ENCODE measurements around the gene TBC1D10A. TPM values are rescaled to one million over a fixed set of nuclear protein-coding genes. Genes with fewer than 3 reads are reported as not detected.

TBC1D10A gene
- total RNA-seq, 1 donor from 2014 or later = 6.9 TPM

DNA sequence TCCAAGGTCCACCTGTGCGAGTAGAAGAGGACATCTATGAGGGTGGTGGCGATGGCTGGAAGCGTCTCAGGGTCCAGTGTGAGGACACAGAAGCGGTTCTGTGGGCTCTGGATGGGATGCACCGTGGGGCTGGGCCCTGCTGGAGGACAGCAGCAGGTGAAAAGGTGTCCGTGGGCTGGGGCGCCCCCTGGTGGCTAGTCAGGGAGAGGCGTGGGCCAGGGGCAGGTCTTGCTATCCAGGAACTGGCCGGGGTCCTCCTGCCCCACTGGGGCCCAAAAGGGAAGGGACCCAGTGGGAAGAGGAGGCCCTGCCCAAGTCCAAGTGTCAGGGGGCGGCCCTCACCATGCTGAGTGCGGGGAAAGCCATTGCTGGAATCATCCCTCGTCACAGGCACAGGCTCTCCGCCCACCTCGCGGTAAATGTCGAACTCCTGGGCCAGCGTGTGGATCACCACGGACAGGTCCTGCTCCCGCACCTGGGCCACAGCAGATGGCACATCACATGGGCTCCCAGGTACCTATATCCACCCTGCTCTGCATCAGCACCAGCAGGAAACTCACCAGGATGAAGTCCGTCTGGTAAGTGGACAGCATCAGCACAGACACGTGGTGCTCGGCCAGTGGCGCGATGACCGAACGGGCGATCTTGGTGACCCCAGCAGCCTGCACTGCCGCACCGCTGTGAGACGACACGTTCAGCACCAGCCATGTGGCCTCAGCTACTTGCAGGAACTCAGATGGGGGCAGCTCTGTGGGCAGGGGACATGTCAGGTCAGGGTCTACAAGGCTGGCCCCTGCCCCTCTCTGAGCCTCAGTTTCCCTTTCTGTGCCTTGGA lies 39.7 kb downstream of the TBC1D10A start:
- no peak for DNase-seq (ENCODE audit: low read depth, low spot score)

DNA sequence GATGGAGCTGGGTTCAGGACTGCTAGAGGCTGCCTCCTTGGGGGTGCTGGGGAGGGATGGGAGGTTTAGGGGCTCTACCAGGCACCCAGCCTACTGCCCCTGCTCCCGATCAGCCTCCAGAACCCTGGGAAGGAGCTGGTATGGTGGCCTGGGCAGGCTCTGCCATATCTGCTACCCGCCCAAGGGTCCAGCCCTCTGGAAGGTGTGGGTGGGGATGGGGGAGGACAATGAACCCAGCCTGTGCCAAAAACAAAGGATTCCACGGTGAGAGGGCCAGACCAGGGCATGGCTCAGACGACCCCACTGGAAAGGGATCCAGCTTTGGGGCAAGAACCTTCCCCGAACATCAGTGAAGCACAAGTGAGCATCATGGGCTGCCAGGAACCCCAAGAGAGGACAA lies 40.4 kb downstream of the TBC1D10A start:
- DNase-seq (ENCODE audit: low read depth, low spot score) = no peak

GRCh38 chr22:30285846-30286200 lies 40.9 kb downstream of the TBC1D10A start:
- DNase-seq (ENCODE audit: low read depth, low spot score) = no peak

DNA sequence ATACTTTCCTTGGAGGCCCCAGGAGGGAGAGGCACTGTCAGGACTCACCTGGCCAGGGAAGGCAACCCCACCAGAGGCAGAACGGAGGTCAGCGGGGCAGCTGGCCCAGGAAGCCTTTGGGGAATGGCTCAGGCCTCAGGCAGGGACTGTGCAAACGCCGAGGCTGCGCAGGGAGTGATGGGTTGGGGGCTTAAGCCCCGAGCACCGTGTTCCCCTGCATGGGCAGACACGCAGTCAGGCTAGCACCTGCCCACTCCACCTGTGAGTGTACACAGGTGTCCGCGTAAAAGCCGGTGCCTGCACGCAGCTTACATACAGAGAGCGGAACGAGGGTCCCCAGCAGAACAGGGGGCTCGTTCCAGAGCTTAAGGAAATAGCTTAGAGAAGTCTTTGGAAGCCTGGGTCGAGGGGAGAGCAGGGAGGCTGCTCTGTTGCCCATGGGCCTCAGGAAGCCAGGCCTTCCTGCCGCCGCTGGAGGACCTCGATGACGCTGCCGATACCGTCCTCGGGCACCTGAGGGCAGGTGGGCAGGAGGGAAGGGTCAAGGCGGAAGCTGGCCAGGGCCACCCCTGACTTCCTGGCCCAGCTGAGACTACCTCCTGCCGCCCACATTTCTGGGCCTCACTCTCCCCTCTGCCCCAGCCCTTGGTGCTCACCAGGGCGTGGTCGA lies 41.4 kb downstream of the TBC1D10A start:
- DNase-seq (ENCODE audit: low read depth, low spot score) = no peak

- DNase-seq (ENCODE audit: low read depth, low spot score) = no peak
Observed at GRCh38 chr22:30284666-30285065, 42.1 kb downstream of the TBC1D10A start.

GRCh38 chr22:30284172-30284571 lies 42.6 kb downstream of the TBC1D10A start:
- DNase-seq (ENCODE audit: low read depth, low spot score) = no peak

DNA sequence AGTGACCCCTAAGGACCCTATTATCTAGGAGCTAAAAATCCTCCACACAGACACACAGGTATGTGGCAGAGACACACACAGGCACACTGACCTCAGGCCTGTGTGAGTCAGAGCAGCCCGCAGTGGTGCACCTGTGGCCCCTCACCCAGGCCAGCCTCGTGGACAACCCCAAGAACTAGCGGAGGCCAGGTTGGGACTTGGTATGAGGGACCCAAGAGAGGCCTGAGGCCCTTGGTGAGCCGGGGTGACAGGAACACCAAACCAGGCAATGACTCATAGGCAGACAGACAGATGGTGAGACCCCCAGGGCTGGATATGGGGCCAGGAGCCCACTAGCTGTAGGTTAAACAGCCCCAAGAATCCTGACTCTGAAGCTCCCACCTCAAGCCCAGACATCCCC lies 43.4 kb downstream of the TBC1D10A start:
- no peak for DNase-seq (ENCODE audit: low read depth, low spot score)

DNA sequence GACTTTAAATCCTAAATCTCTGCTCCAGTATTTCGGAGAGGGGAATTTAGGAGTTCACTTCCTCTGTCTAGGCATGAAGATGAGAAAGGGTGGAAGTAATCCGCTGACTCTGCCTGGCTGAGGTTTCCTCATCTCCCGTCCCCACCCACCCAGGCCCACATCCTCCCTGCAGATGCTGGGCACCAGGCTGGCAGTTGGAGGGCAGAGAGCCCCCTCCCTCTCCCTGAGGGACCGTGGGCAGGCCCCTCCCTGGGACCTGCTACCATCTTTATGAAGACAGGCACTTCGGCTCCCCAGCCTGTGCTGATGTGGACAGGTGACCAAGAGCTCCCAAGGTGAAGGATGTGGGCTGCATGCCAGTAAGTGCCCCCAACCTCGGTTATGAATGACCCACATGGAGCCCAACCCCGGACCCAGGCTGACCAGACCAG lies 44.1 kb downstream of the TBC1D10A start:
- DNase-seq (ENCODE audit: low read depth, low spot score) = no peak

- DNase-seq (ENCODE audit: low read depth, low spot score) = no peak
Observed at GRCh38 chr22:30280505-30280904, 46.2 kb downstream of the TBC1D10A start.

DNA sequence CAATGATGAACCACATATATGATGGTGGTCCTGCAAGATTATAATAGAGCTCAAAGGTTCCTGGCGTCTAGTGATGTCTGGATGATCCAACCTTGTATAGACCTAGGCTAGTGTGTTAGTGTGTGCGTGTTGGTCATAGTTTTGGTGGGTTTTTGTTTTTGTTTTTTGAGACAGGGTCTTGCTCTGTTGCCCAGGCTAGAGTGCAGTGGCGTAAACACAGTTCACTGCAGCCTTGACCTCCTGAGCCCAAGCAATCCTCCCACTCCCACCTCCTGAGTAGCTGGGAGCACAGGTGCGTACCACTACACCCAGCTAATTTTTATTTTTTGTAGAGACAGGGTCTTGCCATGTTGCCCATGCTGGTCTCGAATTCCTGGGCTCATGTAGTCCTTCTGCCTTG lies 46.8 kb downstream of the TBC1D10A start:
- no peak for DNase-seq (ENCODE audit: low read depth, low spot score)

- no peak for DNase-seq (ENCODE audit: low read depth, low spot score)
Observed at GRCh38 chr22:30279046-30279788, 47.5 kb downstream of the TBC1D10A start.

DNA sequence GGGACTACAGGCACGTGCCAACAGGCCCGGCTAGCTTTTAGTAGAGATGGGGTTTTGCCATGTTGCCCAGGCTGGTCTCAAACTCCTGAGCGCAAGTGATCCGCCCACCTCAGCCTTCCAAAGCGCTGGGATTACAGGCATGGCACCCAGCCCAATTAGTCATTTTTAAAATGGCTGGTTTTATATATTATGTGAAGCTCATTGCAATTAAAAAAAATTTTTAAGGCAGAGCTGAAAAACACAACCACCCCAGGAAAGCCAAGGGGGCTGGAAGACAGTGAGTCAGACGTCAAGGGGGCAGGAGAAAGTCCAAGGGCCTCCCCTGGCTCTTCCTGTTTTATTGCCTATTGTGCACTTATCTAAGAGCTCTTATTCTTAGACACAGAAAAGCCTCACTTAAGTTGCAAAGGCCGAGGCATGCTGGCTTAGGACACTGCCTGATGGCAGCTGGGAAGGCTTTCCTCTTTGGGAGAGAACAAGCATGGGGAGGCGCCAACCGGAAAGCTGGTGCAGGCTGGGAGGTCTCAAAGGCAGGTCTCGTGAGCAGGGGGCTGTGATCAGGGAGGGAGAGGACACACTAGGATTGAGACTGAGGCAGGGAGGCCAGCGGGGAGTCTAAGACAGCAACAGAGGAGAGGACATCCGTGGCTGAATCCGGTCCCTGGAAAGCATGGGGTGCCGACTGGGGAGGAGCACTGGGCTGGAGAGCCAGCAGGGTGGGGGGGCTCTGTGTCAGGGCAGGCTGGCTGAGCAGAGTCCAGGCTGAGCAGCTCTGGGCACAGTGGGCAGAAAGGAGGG lies 49.0 kb downstream of the TBC1D10A start:
- DNase-seq (ENCODE audit: low read depth, low spot score) = peak; percentile 68

- DNase-seq (ENCODE audit: low read depth, low spot score) = no peak
Observed at GRCh38 chr22:30276039-30276438, 50.7 kb downstream of the TBC1D10A start.

- DNase-seq (ENCODE audit: low read depth, low spot score) = no peak
Observed at GRCh38 chr22:30275625-30276024, 51.1 kb downstream of the TBC1D10A start.

DNA sequence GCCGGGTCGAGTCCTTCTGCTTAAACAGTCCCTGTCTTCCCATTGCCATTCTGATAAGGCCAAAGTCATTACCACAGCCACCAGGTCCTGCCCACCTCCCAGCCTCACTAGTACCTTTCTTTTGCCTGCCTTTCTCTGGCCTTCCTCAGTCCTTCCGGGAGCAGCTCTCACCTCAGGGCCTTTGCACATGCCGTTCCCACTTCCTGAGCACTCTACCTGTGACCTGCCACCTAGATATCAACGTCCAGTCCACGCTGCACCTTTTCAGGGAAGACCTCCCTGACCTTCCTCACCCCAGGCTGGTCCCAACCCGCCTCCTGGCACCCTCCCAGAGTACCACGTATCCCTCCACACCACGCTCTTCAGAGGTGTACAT lies 52.3 kb downstream of the TBC1D10A start:
- DNase-seq (ENCODE audit: low read depth, low spot score) = no peak

DNA sequence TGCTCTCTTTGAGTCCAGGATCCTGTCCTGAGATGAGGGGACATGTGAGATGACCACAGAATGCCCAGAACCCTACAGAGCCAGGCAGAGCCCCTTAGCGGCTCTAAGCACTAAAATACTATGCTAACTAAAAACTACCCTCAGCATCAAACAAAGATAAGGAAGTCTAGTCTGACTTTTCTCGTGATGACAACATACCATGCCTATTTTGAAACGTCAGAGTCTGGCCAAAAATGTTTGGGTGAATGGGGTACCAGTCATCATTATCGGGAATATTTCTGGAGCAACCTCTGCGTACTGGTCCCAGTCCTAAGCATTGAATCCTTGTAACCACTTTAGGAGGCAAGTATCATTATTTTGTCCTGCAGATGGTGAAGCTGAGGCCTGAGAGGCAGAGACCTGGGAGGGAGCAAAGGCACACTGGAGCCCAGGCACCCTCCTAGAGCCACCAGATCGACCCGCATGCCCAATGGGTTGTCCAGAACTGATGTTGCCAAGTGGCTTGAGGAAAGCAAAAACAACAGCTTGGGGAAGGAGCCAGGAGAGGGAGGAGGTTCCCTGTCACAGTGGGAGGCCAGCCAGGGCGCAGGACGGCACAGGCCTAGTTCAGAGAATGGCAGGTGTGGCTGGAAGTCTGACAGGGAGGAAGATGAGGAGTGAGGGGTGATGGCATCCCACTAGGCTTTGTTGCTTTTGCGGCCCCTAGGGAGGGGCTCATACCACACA lies 52.9 kb downstream of the TBC1D10A start:
- DNase-seq (ENCODE audit: low read depth, low spot score) = no peak

DNA sequence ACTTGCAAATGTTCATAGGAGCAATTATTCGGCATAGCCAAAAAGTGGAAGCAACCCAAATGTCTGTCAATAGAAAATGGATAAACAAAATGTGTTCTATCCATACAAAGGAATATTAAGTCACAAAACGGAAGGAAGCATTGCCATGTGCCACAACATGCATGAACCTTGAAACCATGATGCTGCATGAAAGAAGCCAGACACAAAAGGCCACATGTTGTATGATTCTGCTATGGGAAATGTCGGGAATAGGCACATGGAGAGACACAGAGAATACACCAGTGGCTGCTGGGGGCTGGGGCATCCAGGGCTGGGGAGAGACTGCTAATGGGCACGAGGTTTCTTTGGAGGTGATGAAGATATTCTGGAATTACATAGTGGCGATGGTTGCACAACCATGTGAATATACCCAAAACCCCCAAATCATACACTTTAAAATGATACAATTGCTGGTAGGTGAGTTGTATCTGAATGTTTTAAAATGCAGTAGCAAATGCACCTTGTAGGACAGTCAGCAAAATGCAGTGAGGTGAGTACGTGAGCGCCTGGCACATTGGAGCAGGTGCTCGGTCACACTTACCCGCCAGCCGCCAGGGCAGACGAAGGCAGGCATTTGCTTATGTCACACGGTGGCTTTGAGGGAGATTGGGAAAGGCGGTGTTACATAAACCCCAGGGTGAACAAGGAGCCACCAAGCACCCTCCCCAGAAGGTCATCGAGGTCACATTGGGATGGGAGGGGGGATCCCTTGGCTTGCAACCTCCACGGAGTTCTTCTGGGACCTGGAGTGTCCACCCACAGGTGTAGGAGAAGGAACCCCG lies 53.8 kb downstream of the TBC1D10A start:
- DNase-seq (ENCODE audit: low read depth, low spot score) = no peak

DNA sequence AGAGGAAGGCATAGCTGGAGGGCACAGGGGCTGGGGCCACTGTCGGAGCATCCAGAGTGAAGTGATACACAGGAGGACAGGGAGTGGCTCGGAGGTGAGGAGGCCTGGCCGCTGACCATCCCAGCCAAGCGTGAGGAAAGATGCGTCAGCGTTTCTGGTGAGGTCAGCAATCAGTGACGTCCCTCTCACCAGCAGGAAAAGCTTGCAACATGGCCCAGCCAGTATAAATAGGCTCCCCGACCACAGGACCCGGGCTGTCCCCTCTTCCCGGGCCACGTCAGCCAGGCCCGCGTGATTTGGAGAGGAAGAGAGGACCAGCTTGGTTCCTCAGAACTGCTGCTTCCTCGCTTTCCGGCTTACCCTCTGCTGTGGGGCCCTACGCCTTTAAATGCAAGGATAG lies 55.9 kb downstream of the TBC1D10A start:
- no peak for DNase-seq (ENCODE audit: low read depth, low spot score)

GRCh38 chr22:30268331-30268730 lies 58.4 kb downstream of the TBC1D10A start:
- DNase-seq (ENCODE audit: low read depth, low spot score) = no peak

Measured in pulmonary artery endothelial cell (primary cell).